SU-DHL-6 (cell line): ENCODE measurements around the gene MCAT.

Experiments
- EZH2phosphoT487 ChIP-seq: fragments of 200-600 bp; sonication (generic), shearing (Covaris generic); conservative IDR thresholded peaks from 2 replicates; pipeline ENCODE4 v1.6.1; 2018; ENCODE audit warnings: mild to moderate bottlenecking, antibody characterized with exemption, low read length, moderate library complexity, mixed read lengths
- TF ChIP-seq, protein P1 (sequence below): fragments of 200-600 bp; sonication (generic); IDR thresholded peaks from one replicate; pipeline ENCODE4 v1.5.1; 2017; ENCODE audit warnings: antibody characterized with exemption, mild to moderate bottlenecking, low read length, moderate library complexity; ENCODE audit not compliant: insufficient read depth, poor library complexity, severe bottlenecking

DNA sequence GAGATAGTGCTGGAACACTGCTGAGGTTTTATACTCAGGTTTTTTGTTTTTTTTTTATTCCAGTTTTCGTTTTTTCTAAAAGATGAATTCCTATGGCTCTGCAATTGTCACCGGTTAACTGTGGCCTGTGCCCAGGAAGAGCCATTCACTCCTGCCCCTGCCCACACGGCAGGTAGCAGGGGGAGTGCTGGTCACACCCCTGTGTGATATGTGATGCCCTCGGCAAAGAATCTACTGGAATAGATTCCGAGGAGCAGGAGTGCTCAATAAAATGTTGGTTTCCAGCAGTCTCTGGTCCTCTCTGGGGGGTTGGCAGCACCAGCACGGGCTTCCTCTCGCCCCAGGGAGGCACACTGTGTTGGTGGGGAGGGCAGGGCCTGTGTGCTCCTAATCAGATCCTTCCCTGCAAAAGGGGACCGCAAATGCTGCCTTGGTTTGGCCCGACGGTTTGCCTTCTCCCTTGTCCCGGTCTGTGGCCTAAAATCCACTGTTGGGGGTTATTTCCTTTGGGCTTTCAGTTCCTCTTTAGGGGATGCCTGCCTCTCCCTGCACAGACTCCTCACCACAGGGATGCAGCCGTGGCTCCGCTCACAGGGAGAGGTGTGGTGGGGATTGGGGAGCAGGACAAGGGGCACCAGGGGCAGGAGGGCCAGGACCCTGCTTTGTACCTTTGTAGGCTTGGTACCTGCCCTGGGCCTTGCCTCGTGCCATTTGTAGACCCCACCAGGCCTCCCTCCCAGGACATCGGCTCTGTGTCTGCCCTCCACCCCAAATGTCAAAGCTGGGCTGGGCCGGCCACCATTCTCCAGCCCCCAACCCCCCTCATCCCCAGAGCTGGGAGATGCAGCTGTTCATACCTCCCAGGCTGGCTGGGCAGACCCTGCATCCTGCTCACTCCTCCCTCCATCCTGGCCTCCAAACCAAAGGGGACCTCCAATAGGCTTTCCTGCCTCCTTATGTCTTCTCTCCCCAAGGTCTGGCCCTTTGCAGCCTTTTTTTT lies 13.5 kb downstream of the MCAT start:
- TF ChIP-seq, protein P1, sequence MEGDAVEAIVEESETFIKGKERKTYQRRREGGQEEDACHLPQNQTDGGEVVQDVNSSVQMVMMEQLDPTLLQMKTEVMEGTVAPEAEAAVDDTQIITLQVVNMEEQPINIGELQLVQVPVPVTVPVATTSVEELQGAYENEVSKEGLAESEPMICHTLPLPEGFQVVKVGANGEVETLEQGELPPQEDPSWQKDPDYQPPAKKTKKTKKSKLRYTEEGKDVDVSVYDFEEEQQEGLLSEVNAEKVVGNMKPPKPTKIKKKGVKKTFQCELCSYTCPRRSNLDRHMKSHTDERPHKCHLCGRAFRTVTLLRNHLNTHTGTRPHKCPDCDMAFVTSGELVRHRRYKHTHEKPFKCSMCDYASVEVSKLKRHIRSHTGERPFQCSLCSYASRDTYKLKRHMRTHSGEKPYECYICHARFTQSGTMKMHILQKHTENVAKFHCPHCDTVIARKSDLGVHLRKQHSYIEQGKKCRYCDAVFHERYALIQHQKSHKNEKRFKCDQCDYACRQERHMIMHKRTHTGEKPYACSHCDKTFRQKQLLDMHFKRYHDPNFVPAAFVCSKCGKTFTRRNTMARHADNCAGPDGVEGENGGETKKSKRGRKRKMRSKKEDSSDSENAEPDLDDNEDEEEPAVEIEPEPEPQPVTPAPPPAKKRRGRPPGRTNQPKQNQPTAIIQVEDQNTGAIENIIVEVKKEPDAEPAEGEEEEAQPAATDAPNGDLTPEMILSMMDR = no peak
- no peak for TF ChIP-seq EZH2phosphoT487
